ENCODE measurements around the gene PEAK1. TPM values are rescaled to one million over a fixed set of nuclear protein-coding genes. Genes with fewer than 3 reads are reported as not detected.

The PEAK1 gene
- polyA plus RNA-seq, 1 donor (not counting 4 experiments of a cell fraction or from before 2014, with no cell fraction given), result 5.9 TPM

DNA sequence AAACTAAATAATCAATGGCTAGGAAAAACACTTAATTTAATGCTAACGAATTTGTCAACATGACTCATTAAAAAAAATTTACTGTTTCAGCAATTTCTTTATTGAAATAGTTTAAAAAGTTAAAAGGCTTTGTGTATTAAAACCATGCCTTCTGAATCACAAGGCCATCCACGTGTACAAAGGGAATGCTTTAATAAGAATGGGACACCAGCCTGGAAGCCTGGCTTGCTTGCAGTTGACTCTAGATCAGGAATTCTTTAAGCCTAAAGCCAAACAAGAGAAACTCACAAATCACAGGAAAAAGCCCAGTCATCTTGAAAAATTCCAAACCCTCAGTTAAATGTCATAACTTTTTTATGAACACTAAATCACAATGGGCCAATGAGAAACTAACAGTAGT, 137.6 kb downstream of the PEAK1 start:
- Histone ChIP-seq H4K20me1 (ENCODE audit: control insufficient read depth, extremely low read depth, insufficient read depth, low read length) (no peaks in the 10 kb centered on the region), H3K9me3 (ENCODE audit: control insufficient read depth, low read depth, low read length) (no peaks in the 10 kb centered on the region), H3K9ac (ENCODE audit: control insufficient read depth, extremely low read depth, insufficient read depth, low read length) (no peak overlapping the region), H3K36me3 (ENCODE audit: control insufficient read depth in 2 of 2, extremely low read depth in 1 of 2, insufficient read depth in 2 of 2, low read length in 2 of 2) (no peaks in the 10 kb centered on the region), H3K27me3 (ENCODE audit: control insufficient read depth, extremely low read depth, insufficient read depth, low read length) (no peaks in the 10 kb centered on the region), H2AFZ (ENCODE audit: control insufficient read depth, low read length) (no peak overlapping the region), H3K4me1 (ENCODE audit: control insufficient read depth, extremely low read depth, insufficient read depth, low read length) (no peaks in the 10 kb centered on the region), H3K4me3 (ENCODE audit: control insufficient read depth in 2 of 3, extremely low read depth in 1 of 3, insufficient read depth in 2 of 3, low read depth in 1 of 3, low read length in 3 of 3) (no peak overlapping the region), H3K27ac (ENCODE audit: control insufficient read depth, insufficient read depth, low read length) (no peak overlapping the region), H3K4me2 (ENCODE audit: control insufficient read depth, extremely low read depth, insufficient read depth, low read depth, low read length) (no peak overlapping the region), H3K9me1 (ENCODE audit: control insufficient read depth, extremely low read depth, insufficient read depth, low read length) (no peaks in the 10 kb centered on the region), H3K79me2 (ENCODE audit: control insufficient read depth, insufficient read depth, low read length) (no peaks in the 10 kb centered on the region)
- TF ChIP-seq CTCF (optimal IDR thresholded peaks at IDR 0.05 in 1 of 3, IDR thresholded peaks at IDR 0.05 in 1 of 3, conservative IDR thresholded peaks at IDR 0.05 in 1 of 3; ENCODE audit: extremely low read depth in 1 of 3, insufficient read depth in 2 of 3, low read length in 3 of 3) (no peak), EZH2 (IDR thresholded peaks at IDR 0.05; ENCODE audit: low read length) (no peak)
- DNase-seq (ENCODE audit: low read depth, low spot score) (no peak), FAIRE-seq (no peak)
- dilution Hi-C loops (cut with MboI; ENCODE audit: extremely low pct_ligation_motif_present, low sequenced_read_pairs), result no loop called here

DNA sequence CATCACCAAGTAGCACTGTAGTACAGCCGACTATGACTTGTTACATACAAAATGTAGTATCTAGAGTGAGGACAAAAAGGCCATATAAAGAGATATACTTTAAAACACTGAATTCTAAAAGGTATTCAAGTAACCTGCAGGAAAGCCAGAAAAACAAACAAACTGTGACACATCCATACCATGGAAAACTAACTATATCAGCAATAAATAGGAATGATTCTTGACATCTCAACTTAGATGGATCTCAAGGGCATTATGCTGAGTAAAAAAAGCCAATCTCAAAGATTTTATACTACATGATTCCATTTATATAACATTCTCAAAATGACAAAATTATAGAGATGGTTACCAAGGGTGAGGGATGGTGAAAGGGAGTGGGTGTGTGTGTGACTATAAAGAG, 143.0 kb downstream of the PEAK1 start:
- Histone ChIP-seq H3K9ac (ENCODE audit: control insufficient read depth, extremely low read depth, insufficient read depth, low read length) (no peak overlapping the region), H3K79me2 (ENCODE audit: control insufficient read depth, insufficient read depth, low read length) (no peaks in the 10 kb centered on the region), H3K36me3 (ENCODE audit: control insufficient read depth in 2 of 2, extremely low read depth in 1 of 2, insufficient read depth in 2 of 2, low read length in 2 of 2) (no peaks in the 10 kb centered on the region), H3K27me3 (ENCODE audit: control insufficient read depth, extremely low read depth, insufficient read depth, low read length) (no peaks in the 10 kb centered on the region), H2AFZ (ENCODE audit: control insufficient read depth, low read length) (no peak overlapping the region), H3K27ac (ENCODE audit: control insufficient read depth, insufficient read depth, low read length) (no peak overlapping the region), H3K4me3 (ENCODE audit: control insufficient read depth in 2 of 3, extremely low read depth in 1 of 3, insufficient read depth in 2 of 3, low read depth in 1 of 3, low read length in 3 of 3) (no peak overlapping the region), H3K4me1 (ENCODE audit: control insufficient read depth, extremely low read depth, insufficient read depth, low read length) (no peaks in the 10 kb centered on the region), H3K9me1 (ENCODE audit: control insufficient read depth, extremely low read depth, insufficient read depth, low read length) (no peaks in the 10 kb centered on the region), H4K20me1 (ENCODE audit: control insufficient read depth, extremely low read depth, insufficient read depth, low read length) (no peaks in the 10 kb centered on the region), H3K9me3 (ENCODE audit: control insufficient read depth, low read depth, low read length) (no peaks in the 10 kb centered on the region), H3K4me2 (ENCODE audit: control insufficient read depth, extremely low read depth, insufficient read depth, low read depth, low read length) (no peak overlapping the region)
- DNase-seq (ENCODE audit: low read depth, low spot score) (no peak), FAIRE-seq (no peak)
- TF ChIP-seq CTCF (optimal IDR thresholded peaks at IDR 0.05 in 1 of 3, IDR thresholded peaks at IDR 0.05 in 1 of 3, conservative IDR thresholded peaks at IDR 0.05 in 1 of 3; ENCODE audit: extremely low read depth in 1 of 3, insufficient read depth in 2 of 3, low read length in 3 of 3), result no peak
- dilution Hi-C loops (cut with MboI; ENCODE audit: extremely low pct_ligation_motif_present, low sequenced_read_pairs), result no loop called here

All from keratinocyte (primary cell).